ENCODE measurements around the gene DACT2.

The DACT2 gene

DNA sequence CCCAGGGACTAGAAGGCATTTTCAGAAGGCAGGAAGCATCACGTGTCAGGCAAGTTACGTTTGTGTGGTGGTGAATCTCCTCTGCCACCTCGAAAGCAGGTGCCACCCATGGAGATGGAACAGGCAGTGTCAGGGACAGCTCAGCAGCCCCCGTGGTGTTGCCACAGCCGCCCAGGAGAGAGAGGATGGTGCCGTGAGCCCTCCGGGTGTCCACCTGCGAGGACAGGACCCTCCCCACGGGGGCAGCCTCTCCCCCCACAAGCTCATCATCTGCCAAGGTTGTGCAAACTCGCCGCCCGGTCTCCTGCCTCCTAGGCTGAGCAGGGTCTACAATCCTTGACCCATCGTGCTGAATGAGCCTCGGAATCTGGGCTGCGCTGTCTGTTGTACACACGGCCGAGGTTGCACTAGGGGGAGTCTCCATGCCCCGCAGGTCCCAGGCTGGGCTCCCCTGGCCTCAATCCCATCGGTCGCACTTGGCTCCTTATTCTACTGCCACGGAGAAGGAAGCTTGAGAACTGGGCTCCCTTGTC lies 40.1 kb downstream of the DACT2 start:
- TF ChIP-seq CTCF (IDR thresholded peaks at IDR 0.05; ENCODE audit: low read depth, low read length), result no peak
- Histone ChIP-seq H3K9me3 (ENCODE audit: severe bottlenecking) (no peaks in the 10 kb centered on the region), H3K36me3 (no peaks in the 10 kb centered on the region), H3K27me3 (ENCODE audit: insufficient read depth, low read depth, severe bottlenecking) (no peaks in the 10 kb centered on the region), H3K4me3 (ENCODE audit: low read depth, low read length) (no peak overlapping the region), H3K27ac (no peak overlapping the region)
- no peak for DNase-seq

DNA sequence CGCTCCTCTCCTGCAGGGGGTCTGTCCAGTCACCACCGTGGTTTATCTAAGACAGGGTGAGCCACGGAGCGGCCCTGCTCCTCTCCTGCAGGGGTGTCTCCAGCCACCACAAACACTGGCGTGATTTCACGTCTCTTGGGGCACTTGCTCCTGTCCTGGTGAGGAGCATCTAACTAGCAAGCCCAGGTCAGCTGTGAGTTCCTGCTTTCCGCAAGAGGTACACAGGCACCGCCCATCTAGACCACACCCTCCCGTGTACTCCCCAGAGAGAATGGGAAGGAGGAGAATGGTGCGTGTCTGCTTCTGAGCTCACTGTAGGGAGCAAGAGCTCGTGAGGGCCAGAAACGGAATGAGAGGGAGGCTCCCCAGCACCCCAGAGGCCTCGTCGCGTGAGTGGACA lies 40.7 kb downstream of the DACT2 start:
- no peak for TF ChIP-seq CTCF (IDR thresholded peaks at IDR 0.05; ENCODE audit: low read depth, low read length)
- Histone ChIP-seq H3K9me3 (ENCODE audit: severe bottlenecking) (no peaks in the 10 kb centered on the region), H3K36me3 (no peaks in the 10 kb centered on the region), H3K27ac (no peak overlapping the region), H3K4me3 (ENCODE audit: low read depth, low read length) (no peak overlapping the region), H3K27me3 (ENCODE audit: insufficient read depth, low read depth, severe bottlenecking) (no peaks in the 10 kb centered on the region)
- no peak for DNase-seq

DNA sequence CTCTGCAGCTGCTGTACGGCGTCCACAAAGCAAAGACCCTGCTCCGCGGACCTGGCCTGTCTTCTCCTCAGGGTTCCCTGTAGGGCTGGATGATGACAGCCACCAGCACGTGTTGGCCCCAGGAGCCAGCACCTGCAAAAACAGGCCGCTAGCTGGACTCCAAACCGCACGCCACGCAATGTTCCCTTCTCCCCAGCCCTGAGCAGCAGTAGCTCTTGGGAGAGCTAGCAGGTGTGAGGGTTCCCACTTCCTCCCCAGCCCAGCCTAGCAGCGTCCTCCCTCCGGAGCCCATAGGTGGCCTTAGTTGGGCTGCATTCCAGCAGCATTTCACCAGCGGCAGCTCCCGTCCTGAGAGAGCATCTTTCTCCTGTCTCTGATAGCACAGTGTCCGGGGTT lies 42.3 kb downstream of the DACT2 start:
- H3K27me3 ChIP-seq (ENCODE audit: insufficient read depth, low read depth, severe bottlenecking), result no peaks in the 10 kb centered on the region
- TF ChIP-seq CTCF (IDR thresholded peaks at IDR 0.05; ENCODE audit: low read depth, low read length), result no peak
- H3K4me3 ChIP-seq (ENCODE audit: low read depth, low read length), result no peak overlapping the region
- H3K9me3 ChIP-seq (ENCODE audit: severe bottlenecking), result no peaks in the 10 kb centered on the region
- no peaks in the 10 kb centered on the region for H3K36me3 ChIP-seq
- no peak for DNase-seq
- no peak overlapping the region for H3K27ac ChIP-seq

GRCh38 chr6:168276576-168277273 lies 42.9 kb downstream of the DACT2 start:
- Histone ChIP-seq H3K27ac (no peak overlapping the region), H3K4me3 (ENCODE audit: low read depth, low read length) (no peak overlapping the region), H3K9me3 (ENCODE audit: severe bottlenecking) (no peaks in the 10 kb centered on the region), H3K36me3 (no peaks in the 10 kb centered on the region), H3K27me3 (ENCODE audit: insufficient read depth, low read depth, severe bottlenecking) (no peaks in the 10 kb centered on the region)
- TF ChIP-seq CTCF (IDR thresholded peaks at IDR 0.05; ENCODE audit: low read depth, low read length), result no peak
- DNase-seq, result no peak

- no peak for DNase-seq
- no peak for TF ChIP-seq CTCF (IDR thresholded peaks at IDR 0.05; ENCODE audit: low read depth, low read length)
- Histone ChIP-seq H3K27ac (no peak overlapping the region), H3K9me3 (ENCODE audit: severe bottlenecking) (no peaks in the 10 kb centered on the region), H3K4me3 (ENCODE audit: low read depth, low read length) (no peak overlapping the region), H3K36me3 (no peaks in the 10 kb centered on the region), H3K27me3 (ENCODE audit: insufficient read depth, low read depth, severe bottlenecking) (no peaks in the 10 kb centered on the region)
Observed at GRCh38 chr6:168275168-168275567, 44.4 kb downstream of the DACT2 start.

Data from WERI-Rb-1 (cell line).